CD4-positive, alpha-beta memory T cell (primary cell): ENCODE results near the gene RCAN1. TPM values are rescaled to one million over a fixed set of nuclear protein-coding genes. Genes with fewer than 3 reads are reported as not detected.
A peak's percentile ranks its signal among the peaks of the same experiment; 100 is the strongest.

Source experiments
- CTCF ChIA-PET: fragments of 350-600 bp; sonication (Branson Sonifier 250); formaldehyde crosslinking; loops from one replicate; lab custom pipeline; 2021; ENCODE audit warnings: inconsistent platforms; ENCODE audit not compliant: partially characterized antibody; lab: Charles Lee
- POLR2A ChIA-PET: fragments of 350-600 bp; sonication (Branson Sonifier 250); formaldehyde crosslinking; loops from one replicate; lab custom pipeline; 2021; ENCODE audit not compliant: partially characterized antibody; lab: Charles Lee
- DNase-seq, 5 donors: peaks; one replicate each; pipeline versions ENCODE4 v3.0.0 to v3.0.0-alpha.2; 2020 to 2022; ENCODE audit warnings: mixed read lengths in 1 of 5
- H3K27ac ChIP-seq: one replicate; pipeline ENCODE4 v1.7.0; 2013; ENCODE audit warnings: low read depth, low read length
- H3K27me3 ChIP-seq: 2 replicates; pipeline ENCODE4 v1.7.0; 2013; ENCODE audit warnings: mild to moderate bottlenecking, low read length, moderate library complexity; ENCODE audit not compliant: insufficient read depth
- H3K36me3 ChIP-seq: 2 replicates; pipeline ENCODE4 v1.7.0; 2013; ENCODE audit warnings: mild to moderate bottlenecking, low read length, moderate library complexity; ENCODE audit not compliant: insufficient read depth
- H3K4me1 ChIP-seq: 2 replicates; pipeline ENCODE4 v1.7.0; 2013; ENCODE audit warnings: mild to moderate bottlenecking, low read length, moderate library complexity; ENCODE audit not compliant: insufficient read depth
- H3K4me3 ChIP-seq, 2 donors: one replicate each; pipeline ENCODE4 v1.7.0; 2013; ENCODE audit warnings: low read length in 2 of 2, mild to moderate bottlenecking in 1 of 2
- H3K9me3 ChIP-seq, 2 donors: one replicate each; pipeline ENCODE4 v1.7.0; 2013; ENCODE audit warnings: low read length in 2 of 2, control low read depth in 1 of 2; ENCODE audit not compliant: control insufficient read depth in 1 of 2
- H3K27ac Mint-ChIP-seq, 7 donors: one replicate each; pipeline ENCODE4 v1.8.0; 2020 to 2021; ENCODE audit warnings: mixed read lengths in 7 of 7, mild to moderate bottlenecking in 6 of 7, inconsistent platforms in 3 of 7, moderate library complexity in 3 of 7
- H3K27me3 Mint-ChIP-seq, 2 donors: one replicate each; pipeline ENCODE4 v1.8.0; 2020 to 2021; ENCODE audit warnings: mixed read lengths in 2 of 2
- H3K36me3 Mint-ChIP-seq, 2 donors: one replicate each; pipeline ENCODE4 v1.8.0; 2020 to 2021; ENCODE audit warnings: mixed read lengths in 2 of 2, inconsistent platforms in 1 of 2, mild to moderate bottlenecking in 1 of 2
- H3K4me1 Mint-ChIP-seq, 4 donors: one replicate each; pipeline ENCODE4 v1.8.0; 2020 to 2021; ENCODE audit warnings: mixed read lengths in 4 of 4, mild to moderate bottlenecking in 1 of 4
- H3K4me3 Mint-ChIP-seq, 8 donors: one replicate each; pipeline ENCODE4 v1.8.0; 2020 to 2021; ENCODE audit warnings: mixed read lengths in 8 of 8, mild to moderate bottlenecking in 7 of 8, moderate library complexity in 6 of 8, inconsistent platforms in 3 of 8
- H3K9me3 Mint-ChIP-seq, 8 donors: one replicate each; pipeline ENCODE4 v1.8.0; 2020 to 2021; ENCODE audit warnings: mixed read lengths in 8 of 8, mild to moderate bottlenecking in 5 of 8, inconsistent platforms in 3 of 8, moderate library complexity in 1 of 8
- intact Hi-C: fragments of 100-400 bp; cut with micrococcal nuclease; formaldehyde crosslinking; loops from one replicate; pipeline ENCODE4 v1.15.1; 2023
- polyA plus RNA-seq, 2 donors: library from polyadenylated mRNA; unstranded; fragments of 300-500 nt; fragmentation: Illumina TruSeq; gene quantifications; one replicate each; pipeline ENCODE4 v1.2.3, GENCODE V29; 2021
- total RNA-seq, 2 experiments: library from RNA; stranded (reverse); gene quantifications; one replicate each; pipeline ENCODE4 v1.2.3, GENCODE V29; 2021

Gene RCAN1
- total and polyA plus RNA-seq, 4 experiments from 2014 or later, result 4.7 to 15.0 (median 9.2) TPM

DNA sequence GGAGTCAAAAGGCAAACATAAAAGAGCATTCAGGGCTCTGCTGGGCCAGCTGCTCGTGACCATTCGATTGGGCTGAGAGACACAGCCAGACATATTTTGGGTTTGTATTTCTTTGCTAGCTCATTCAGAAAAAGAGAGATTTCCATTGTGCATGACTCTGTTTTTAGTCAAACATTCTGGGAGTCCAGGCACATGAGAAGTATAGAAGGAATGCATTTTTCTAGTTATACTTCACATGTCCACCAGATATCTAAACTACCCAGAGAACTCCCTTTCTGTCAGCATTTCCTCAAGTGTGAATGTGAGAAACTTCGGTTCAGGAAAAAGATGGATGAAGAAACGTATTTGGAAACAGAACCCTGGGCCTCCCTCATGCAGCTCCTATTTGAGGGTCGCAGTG is 96.6 kb downstream of the RCAN1 start:
- CTCF ChIA-PET, result no interaction called here
- H3K27me3 ChIP-seq, result no peaks in the 10 kb centered on the region
- Mint-ChIP-seq H3K9me3 (no peaks in the 10 kb centered on the region), H3K4me3 (no peak overlapping the region), H3K27ac (no peak overlapping the region), H3K36me3 (peaks cover 24 to 30% of the 10 kb centered on the region in 2 donors), H3K4me1 (peaks cover 0 to 5% (median 3%) of the 10 kb centered on the region in 4 donors), H3K27me3 (no peaks in the 10 kb centered on the region)
- no peaks in the 10 kb centered on the region for H3K4me1 ChIP-seq
- no peak overlapping the region for H3K27ac ChIP-seq
- DNase-seq, result no peak
- POLR2A ChIA-PET, result no interaction called here
- no peaks in the 10 kb centered on the region for H3K36me3 ChIP-seq
- intact Hi-C loops, result no loop called here
- H3K4me3 ChIP-seq, result no peak overlapping the region
- H3K9me3 ChIP-seq, result no peaks in the 10 kb centered on the region

- H3K36me3 ChIP-seq, result no peaks in the 10 kb centered on the region
- H3K27ac Mint-ChIP-seq, result peak overlapping the region in 1 of 7 donors; percentile 5
- intact Hi-C loops, result no loop called here
- no peak overlapping the region for H3K27ac ChIP-seq
- no peaks in the 10 kb centered on the region for H3K27me3 Mint-ChIP-seq
- H3K9me3 ChIP-seq, result no peaks in the 10 kb centered on the region
- peaks cover 0 to 5% (median 3%) of the 10 kb centered on the region in 4 donors for H3K4me1 Mint-ChIP-seq
- no peaks in the 10 kb centered on the region for H3K9me3 Mint-ChIP-seq
- H3K4me1 ChIP-seq, result no peaks in the 10 kb centered on the region
- peaks cover 21 to 30% of the 10 kb centered on the region in 2 donors for H3K36me3 Mint-ChIP-seq
- CTCF ChIA-PET, result interaction anchor here (1.9 kb wide), 1 partner anchor 11 kb away, joined by 4 read pairs; no protein-coding TSS in a partner anchor
- no peak overlapping the region for H3K4me3 Mint-ChIP-seq
- no peak for DNase-seq
- POLR2A ChIA-PET, result no interaction called here
- H3K4me3 ChIP-seq, result no peak overlapping the region
- H3K27me3 ChIP-seq, result no peaks in the 10 kb centered on the region
Measured at GRCh38 chr21:34517491-34518245, 97.2 kb downstream of the RCAN1 start.

GRCh38 chr21:34517039-34517438 is 97.9 kb downstream of the RCAN1 start:
- Mint-ChIP-seq H3K36me3 (peaks cover 17 to 25% of the 10 kb centered on the region in 2 donors), H3K4me3 (no peak overlapping the region), H3K4me1 (peaks cover 0 to 5% (median 3%) of the 10 kb centered on the region in 4 donors), H3K27me3 (no peaks in the 10 kb centered on the region), H3K27ac (no peak overlapping the region), H3K9me3 (no peaks in the 10 kb centered on the region)
- ChIA-PET CTCF (interaction anchor here (1.9 kb wide), 1 partner anchor 10 kb away, joined by 4 read pairs; no protein-coding TSS in a partner anchor), POLR2A (no interaction called here)
- Histone ChIP-seq H3K9me3 (no peaks in the 10 kb centered on the region), H3K27me3 (no peaks in the 10 kb centered on the region), H3K4me3 (no peak overlapping the region), H3K4me1 (no peaks in the 10 kb centered on the region), H3K27ac (no peak overlapping the region), H3K36me3 (no peaks in the 10 kb centered on the region)
- intact Hi-C loops, result no loop called here
- DNase-seq, result no peak

DNA sequence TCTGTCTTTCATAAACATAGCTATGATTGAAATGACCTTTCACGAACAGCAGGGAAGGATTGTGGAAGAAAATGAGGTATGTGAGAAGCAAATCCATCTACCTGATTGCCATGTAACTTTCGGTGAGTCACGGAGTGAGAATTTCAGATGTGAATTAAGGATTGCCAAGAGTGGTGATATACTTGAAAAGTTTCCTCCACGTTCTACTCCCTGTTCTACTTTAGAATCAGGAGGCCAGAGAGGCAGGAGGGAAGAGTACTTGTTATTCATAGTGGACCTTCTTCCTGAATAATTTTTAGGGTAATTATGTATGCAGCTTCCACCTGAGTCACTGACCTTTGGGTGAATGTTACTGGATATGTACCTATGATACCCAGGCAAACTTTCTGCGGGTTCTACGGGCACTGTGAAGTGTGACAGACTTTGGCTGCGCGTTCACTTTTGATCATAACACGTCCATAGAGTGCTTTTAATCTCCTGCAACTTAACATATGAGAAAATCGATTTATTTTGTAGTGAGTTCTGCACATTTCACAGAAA is 100.3 kb downstream of the RCAN1 start:
- intact Hi-C loops, result no loop called here
- Mint-ChIP-seq H3K4me3 (no peak overlapping the region), H3K27me3 (no peaks in the 10 kb centered on the region), H3K4me1 (peaks cover 0 to 5% (median 3%) of the 10 kb centered on the region in 4 donors), H3K36me3 (peaks cover 9 to 14% of the 10 kb centered on the region in 2 donors), H3K9me3 (no peaks in the 10 kb centered on the region), H3K27ac (no peak overlapping the region)
- H3K4me3 ChIP-seq, result no peak overlapping the region
- H3K27ac ChIP-seq, result no peak overlapping the region
- DNase-seq, result no peak
- no peaks in the 10 kb centered on the region for H3K9me3 ChIP-seq
- ChIA-PET CTCF (no interaction called here), POLR2A (no interaction called here)
- H3K27me3 ChIP-seq, result no peaks in the 10 kb centered on the region
- H3K4me1 ChIP-seq, result no peaks in the 10 kb centered on the region
- no peaks in the 10 kb centered on the region for H3K36me3 ChIP-seq

DNA sequence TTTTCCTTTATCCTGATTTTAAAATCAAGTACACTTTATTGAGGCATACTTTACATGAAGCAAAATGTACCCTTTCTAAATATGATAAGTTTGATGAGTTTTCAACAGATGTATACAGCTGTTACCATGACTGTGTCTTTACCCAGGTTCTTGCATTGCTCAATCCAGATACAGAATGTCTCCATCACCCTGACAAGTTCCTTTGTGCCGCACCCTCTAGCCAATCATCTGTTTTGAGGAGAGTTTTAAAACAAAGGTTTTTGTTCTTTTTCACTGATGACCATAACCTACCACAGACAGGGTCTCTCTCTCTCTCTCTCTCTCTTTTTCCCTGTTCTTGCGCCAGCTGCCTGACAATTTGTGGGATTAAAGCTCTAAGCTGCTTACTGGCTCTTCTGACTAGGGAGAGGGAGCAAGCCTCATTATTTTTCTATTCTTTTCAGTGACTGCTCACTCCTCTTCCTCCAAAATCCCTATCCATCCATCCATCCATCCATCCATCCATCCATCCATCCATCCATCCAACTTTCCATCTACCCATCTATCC is 101.7 kb downstream of the RCAN1 start:
- ChIA-PET POLR2A (no interaction called here), CTCF (no interaction called here)
- no peaks in the 10 kb centered on the region for H3K9me3 Mint-ChIP-seq
- intact Hi-C loops, result no loop called here
- no peaks in the 10 kb centered on the region for H3K27me3 Mint-ChIP-seq
- DNase-seq, result no peak
- H3K27ac Mint-ChIP-seq, result no peak overlapping the region
- H3K4me3 ChIP-seq, result no peak overlapping the region
- H3K27me3 ChIP-seq, result no peaks in the 10 kb centered on the region
- H3K36me3 ChIP-seq, result no peaks in the 10 kb centered on the region
- H3K9me3 ChIP-seq, result no peaks in the 10 kb centered on the region
- no peaks in the 10 kb centered on the region for H3K4me1 ChIP-seq
- H3K27ac ChIP-seq, result no peak overlapping the region
- peaks cover 0 to 4% (median 3%) of the 10 kb centered on the region in 4 donors for H3K4me1 Mint-ChIP-seq
- peaks cover 8 to 9% of the 10 kb centered on the region in 2 donors for H3K36me3 Mint-ChIP-seq
- no peak overlapping the region for H3K4me3 Mint-ChIP-seq

DNA sequence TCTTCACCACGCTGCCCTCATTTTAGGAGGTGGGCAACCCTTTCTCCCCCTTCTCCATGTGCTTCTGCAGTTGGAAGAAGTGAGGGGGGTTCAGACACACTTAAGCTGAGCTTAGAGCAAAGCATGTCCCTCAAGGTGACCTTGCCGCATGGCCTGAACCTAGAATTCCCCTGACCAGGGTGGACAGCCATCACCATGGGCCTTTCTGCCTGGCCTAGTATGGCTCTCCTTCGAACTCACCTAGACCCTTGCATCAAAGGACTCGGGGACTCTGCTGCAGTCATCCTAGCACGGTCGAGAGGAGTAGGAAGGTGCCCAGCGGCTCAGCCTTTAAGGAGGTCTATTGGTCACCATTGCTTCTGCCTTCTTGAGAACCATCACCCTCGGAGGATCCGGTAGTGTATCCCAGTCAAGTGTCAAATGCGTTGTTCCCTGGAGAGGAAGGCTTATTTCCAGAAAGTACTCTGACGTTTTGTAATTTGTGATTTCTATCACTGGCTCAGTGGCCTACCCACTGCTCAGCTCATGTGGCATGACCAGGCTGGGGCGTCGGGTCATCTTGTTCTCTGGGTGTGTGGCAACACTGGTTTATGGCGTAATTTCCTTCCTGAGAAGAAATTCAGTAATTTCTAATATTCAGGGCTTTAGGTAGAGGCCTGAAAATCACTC is 103.0 kb downstream of the RCAN1 start, which contains the start of gene KCNE1:
Gene KCNE1 (minus strand): TSS at position 424 of the 669 bp plus-strand sequence. CDS start 62,576 bp downstream, outside the sequence.
- intact Hi-C loops, result no loop called here
- no peaks in the 10 kb centered on the region for H3K4me1 ChIP-seq
- H3K27ac ChIP-seq, result no peak within 1 kb of the TSS
- H3K9me3 ChIP-seq, result no peaks in the 10 kb centered on the region
- H3K4me3 ChIP-seq, result no peak within 1 kb of the TSS
- POLR2A ChIA-PET, result no interaction called here
- Mint-ChIP-seq H3K4me1 (no peaks in the 10 kb centered on the region), H3K27me3 (no peaks in the 10 kb centered on the region), H3K36me3 (peaks cover 0 to under 1% of the 10 kb centered on the region in 2 donors), H3K27ac (peak within 1 kb of the TSS in 1 of 7 donors; percentile 68), H3K4me3 (no peak within 1 kb of the TSS), H3K9me3 (no peaks in the 10 kb centered on the region)
- CTCF ChIA-PET, result no interaction called here
- H3K27me3 ChIP-seq, result no peaks in the 10 kb centered on the region
- H3K36me3 ChIP-seq, result no peaks in the 10 kb centered on the region
- DNase-seq, result no peak

DNA sequence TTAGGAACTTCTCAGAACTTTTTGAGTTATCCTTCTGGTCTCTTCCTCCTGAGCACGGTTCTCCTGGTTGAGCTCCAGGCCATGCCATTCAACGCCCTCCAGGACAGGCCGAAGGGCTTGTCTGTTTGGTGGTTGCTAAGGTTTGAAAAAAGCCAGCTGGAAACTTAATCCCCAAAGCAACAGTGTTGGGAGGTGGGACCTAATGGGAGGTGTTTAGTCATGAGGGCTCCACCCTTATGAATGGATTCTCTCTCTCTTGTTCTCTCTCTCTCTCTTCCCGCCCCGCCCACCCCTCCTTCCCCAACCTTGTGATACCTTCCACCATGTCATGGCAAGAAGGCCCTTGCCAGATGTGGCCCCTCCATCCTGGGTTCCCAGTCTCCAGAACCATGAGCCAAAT is 103.7 kb downstream of the RCAN1 start:
- Histone ChIP-seq H3K9me3 (no peaks in the 10 kb centered on the region), H3K4me3 (no peak overlapping the region), H3K36me3 (no peaks in the 10 kb centered on the region), H3K4me1 (no peaks in the 10 kb centered on the region), H3K27ac (no peak overlapping the region), H3K27me3 (no peaks in the 10 kb centered on the region)
- Mint-ChIP-seq H3K27me3 (no peaks in the 10 kb centered on the region), H3K4me3 (no peak overlapping the region), H3K9me3 (no peaks in the 10 kb centered on the region), H3K36me3 (no peaks in the 10 kb centered on the region), H3K27ac (peak overlapping the region in 1 of 7 donors; percentile 68), H3K4me1 (no peaks in the 10 kb centered on the region)
- no peak for DNase-seq
- intact Hi-C loops, result no loop called here
- POLR2A ChIA-PET, result no interaction called here
- CTCF ChIA-PET, result interaction anchor here (0.6 kb wide), 1 partner anchor 1425 kb away, joined by 4 read pairs; no protein-coding TSS in a partner anchor
